SKM-1 (cell line): ENCODE data around the gene TSC22D3.

ENCODE experiments used
- DNase-seq: peaks from one replicate; lab custom pipeline; 2025; ENCODE audit not compliant: unreplicated experiment; lab: John Stamatoyannopoulos, UW

TSC22D3 gene

GRCh38 chrX:107760304-107761077 lies 15.1 kb downstream of the TSC22D3 start:
- no peak for DNase-seq

GRCh38 chrX:107758231-107758766 lies 17.3 kb downstream of the TSC22D3 start:
- DNase-seq = no peak

GRCh38 chrX:107755721-107756120 lies 19.9 kb downstream of the TSC22D3 start:
- no peak for DNase-seq

GRCh38 chrX:107753187-107753586 lies 22.4 kb downstream of the TSC22D3 start:
- peak; percentile 11 for DNase-seq

GRCh38 chrX:107752714-107753113 lies 22.9 kb downstream of the TSC22D3 start:
- DNase-seq = no peak

GRCh38 chrX:107752043-107752442 lies 23.5 kb downstream of the TSC22D3 start:
- no peak for DNase-seq

GRCh38 chrX:107750861-107751445 lies 24.6 kb downstream of the TSC22D3 start:
- no peak for DNase-seq

GRCh38 chrX:107750263-107750662 lies 25.3 kb downstream of the TSC22D3 start:
- DNase-seq = no peak

- DNase-seq = no peak
Measured at GRCh38 chrX:107748506-107748905, 27.1 kb downstream of the TSC22D3 start.

- no peak for DNase-seq
Measured at GRCh38 chrX:107747596-107748161, 27.9 kb downstream of the TSC22D3 start.

- no peak for DNase-seq
Measured at GRCh38 chrX:107744868-107745267, 30.7 kb downstream of the TSC22D3 start.

- DNase-seq = no peak
Measured at GRCh38 chrX:107743995-107744394, 31.6 kb downstream of the TSC22D3 start.

GRCh38 chrX:107742700-107743191 lies 32.8 kb downstream of the TSC22D3 start:
- DNase-seq = no peak

- DNase-seq = no peak
Measured at GRCh38 chrX:107741404-107741790, 34.2 kb downstream of the TSC22D3 start.

- no peak for DNase-seq
Measured at GRCh38 chrX:107739541-107739940, 36.0 kb downstream of the TSC22D3 start.

GRCh38 chrX:107738768-107739167 lies 36.8 kb downstream of the TSC22D3 start:
- no peak for DNase-seq

GRCh38 chrX:107738272-107738671 lies 37.3 kb downstream of the TSC22D3 start:
- no peak for DNase-seq

GRCh38 chrX:107736781-107737531 lies 38.6 kb downstream of the TSC22D3 start:
- no peak for DNase-seq

GRCh38 chrX:107734646-107735045 lies 40.9 kb downstream of the TSC22D3 start:
- DNase-seq = no peak

GRCh38 chrX:107733686-107734085 lies 41.9 kb downstream of the TSC22D3 start:
- DNase-seq = no peak

- peak; percentile 23 for DNase-seq
Measured at GRCh38 chrX:107731831-107732502, 43.6 kb downstream of the TSC22D3 start.
